Measurements from ENCODE around the gene PGBD1.

DNA sequence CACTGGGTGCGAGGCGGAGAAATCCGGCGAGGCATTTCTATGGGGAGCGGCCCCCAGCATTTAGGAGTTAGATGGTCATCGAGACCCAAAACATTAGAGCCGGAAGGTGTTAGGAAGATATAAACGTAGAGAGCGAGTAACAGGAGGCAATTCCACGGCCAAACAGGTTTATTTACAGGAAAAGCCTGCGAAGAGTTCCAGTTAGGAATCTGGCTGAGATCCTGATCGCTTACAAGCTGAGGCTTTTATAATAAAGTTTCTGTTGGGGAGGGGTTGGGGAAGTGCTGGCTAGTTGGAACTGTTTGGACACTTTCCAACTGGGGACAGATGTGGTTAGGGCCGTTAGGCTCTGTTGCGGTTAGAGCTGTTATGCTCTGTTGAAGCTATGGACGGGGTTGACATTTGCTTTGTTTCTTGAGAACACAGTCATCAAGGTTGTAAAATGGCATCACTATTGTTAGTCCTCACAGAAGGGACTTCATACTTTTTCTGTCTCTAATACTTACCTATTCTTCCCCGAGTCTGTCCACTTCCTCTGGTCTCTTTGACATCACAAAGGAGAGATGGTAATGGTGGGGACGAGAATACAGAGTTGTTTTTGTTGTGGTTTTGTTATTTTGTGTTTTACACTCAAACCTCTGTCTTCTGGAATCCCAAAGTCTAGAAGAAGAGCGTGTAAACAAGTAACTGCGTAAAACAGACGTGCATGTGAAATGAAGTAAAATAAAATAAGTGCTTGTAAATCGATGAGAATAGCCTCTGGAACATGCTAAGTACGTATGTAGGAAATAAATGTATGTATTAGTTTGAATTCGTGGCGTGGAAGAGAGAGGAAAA lies 55.1 kb downstream of the PGBD1 start:
- TF ChIP-seq POLR2A (IDR thresholded peaks at IDR 0.05; ENCODE audit: low read depth, low read length) (peak; percentile 17; the same call in 1 of the 2 replicates), POLR2AphosphoS5 (IDR thresholded peaks at IDR 0.05; ENCODE audit: low read depth, low read length) (0 out of 2 replicates have a peak, but pooled peaks have one; percentile 4), TAF1 (IDR thresholded peaks at IDR 0.05; ENCODE audit: low read depth, low read length) (no peak), SPI1 (IDR thresholded peaks at IDR 0.05; ENCODE audit: low read depth, low read length) (peak; percentile 46; the same call in 1 of the 2 replicates)

All from GM12891 (cell line).